GM23248 (cell line): ENCODE data around the gene SPRTN. TPM values are rescaled to one million over a fixed set of nuclear protein-coding genes. Genes with fewer than 3 reads are reported as not detected.

Source experiments
- DNase-seq: peaks from one replicate; pipeline ENCODE4 v3.0.0-alpha.2; 2015
- H2AFZ ChIP-seq: fragments of 200-600 bp; sonication (generic); 2 replicates; pipeline ENCODE4 v1.6.1; 2016; ENCODE audit warnings: antibody characterized with exemption
- H3F3A ChIP-seq: fragments of 200-600 bp; sonication (generic); 2 replicates; pipeline ENCODE4 v1.6.1; 2016; ENCODE audit warnings: mild to moderate bottlenecking, antibody characterized with exemption, mixed run types; ENCODE audit not compliant: insufficient read depth
- H3K27ac ChIP-seq: fragments of 200-600 bp; sonication (generic); 2 replicates; pipeline ENCODE4 v1.5.1; 2016; ENCODE audit warnings: mild to moderate bottlenecking
- H3K27me3 ChIP-seq: fragments of 200-600 bp; sonication (generic); replicated peaks from 2 replicates; pipeline ENCODE4 v1.6.1; 2016; ENCODE audit warnings: mild to moderate bottlenecking; ENCODE audit not compliant: insufficient read depth
- H3K36me3 ChIP-seq: fragments of 200-600 bp; sonication (generic); 2 replicates; pipeline ENCODE4 v1.6.1; 2016; ENCODE audit warnings: low read depth, mild to moderate bottlenecking
- H3K4me1 ChIP-seq: fragments of 200-600 bp; sonication (generic); 2 replicates; pipeline ENCODE4 v1.6.1; 2016; ENCODE audit warnings: mild to moderate bottlenecking; ENCODE audit not compliant: insufficient read depth
- H3K4me2 ChIP-seq: fragments of 200-600 bp; sonication (generic); one replicate; pipeline ENCODE4 v1.6.1; 2016; ENCODE audit warnings: mild to moderate bottlenecking; ENCODE audit not compliant: unreplicated experiment
- H3K4me3 ChIP-seq: fragments of 200-600 bp; sonication (generic); 2 replicates; pipeline ENCODE4 v1.5.1; 2016; ENCODE audit warnings: mild to moderate bottlenecking
- H3K79me2 ChIP-seq: fragments of 200-600 bp; sonication (generic); 2 replicates; pipeline ENCODE4 v1.6.1; 2016; ENCODE audit warnings: mild to moderate bottlenecking; ENCODE audit not compliant: insufficient read depth
- H3K9ac ChIP-seq: fragments of 200-600 bp; sonication (generic); 2 replicates; pipeline ENCODE4 v1.6.1; 2016; ENCODE audit warnings: mild to moderate bottlenecking
- H3K9me2 ChIP-seq: fragments of 200-600 bp; sonication (generic); 2 replicates; pipeline ENCODE4 v1.6.1; 2016; ENCODE audit warnings: mixed run types, mild to moderate bottlenecking, moderate library complexity; ENCODE audit not compliant: insufficient read depth
- H3K9me3 ChIP-seq: fragments of 200-600 bp; sonication (generic); one replicate; pipeline ENCODE4 v1.6.1; 2017; ENCODE audit warnings: low read depth
- H4K20me1 ChIP-seq: fragments of 200-600 bp; sonication (generic); 2 replicates; pipeline ENCODE4 v1.6.0; 2016; ENCODE audit not compliant: insufficient read depth
- EZH2 ChIP-seq: fragments of 200-600 bp; sonication (generic); IDR thresholded peaks from 2 replicates; pipeline ENCODE4 v1.6.1; 2018; ENCODE audit warnings: antibody characterized with exemption, mild to moderate bottlenecking; ENCODE audit not compliant: insufficient read depth, poor library complexity, severe bottlenecking
- EZH2phosphoT487 ChIP-seq: fragments of 200-600 bp; sonication (generic); IDR thresholded peaks from 2 replicates; pipeline ENCODE4 v1.6.1; 2018; ENCODE audit warnings: antibody characterized with exemption, moderate library complexity, mild to moderate bottlenecking, low read depth; ENCODE audit not compliant: insufficient read depth
- WGBS, 2 experiments: methylation state at CpG; one replicate each; pipeline ENCODE4 v1.1.6; 2015 to 2017; ENCODE audit warnings: low lambda C conversion rate in 2 of 2, low coverage in 1 of 2; ENCODE audit errors: missing lambda C conversion rate in 2 of 2; 5-methylcytosine and 5-hydroxymethylcytosine counted together
- in situ Hi-C: fragments of 300-500 bp; cut with MboI; formaldehyde crosslinking; loops from 2 replicates; pipeline ENCODE4 v1.15.0; 2020
- polyA plus RNA-seq: library from polyadenylated mRNA; unstranded; fragments of >200 nt; fragmentation: Nextera tagmentation; extraction: Ambion mirVana; gene quantifications from 2 replicates; pipeline ENCODE4 v1.2.1, GENCODE V29; 2016
- total RNA-seq: library from RNA; depleted of rRNA; stranded (reverse); fragments of >200 nt; shearing (Covaris generic); gene quantifications from 2 replicates; pipeline ENCODE4 v1.2.3, GENCODE V29; 2014

The SPRTN gene
- total and polyA plus RNA-seq, 2 experiments from 2014 or later = 10.4 to 15.9 TPM

GRCh38 chr1:231363624-231364023 lies 25.5 kb downstream of the SPRTN start:
- Histone ChIP-seq H3K4me3 (no peak overlapping the region), H2AFZ (no peak overlapping the region), H3F3A (peaks cover 20% of the 10 kb centered on the region), H3K9ac (no peak overlapping the region), H3K9me2 (no peaks in the 10 kb centered on the region), H3K79me2 (peaks cover 46% of the 10 kb centered on the region), H3K27ac (no peak overlapping the region), H3K4me2 (no peak overlapping the region), H3K9me3 (no peaks in the 10 kb centered on the region), H3K27me3 (no peaks in the 10 kb centered on the region), H4K20me1 (peaks cover 9% of the 10 kb centered on the region; the same call in 1 of the 2 replicates), H3K4me1 (peaks cover 6% of the 10 kb centered on the region), H3K36me3 (peaks cover 40% of the 10 kb centered on the region)
- 97 to 98% methylated on average over 1 of the region's 1 CpG for WGBS, 2 experiments
- in situ Hi-C loops = no loop called here
- DNase-seq = no peak
- TF ChIP-seq EZH2phosphoT487 (no peak), EZH2 (no peak)

- no peak overlapping the region for H3K27ac ChIP-seq
- no peak for DNase-seq
- peaks cover 40% of the 10 kb centered on the region for H3K36me3 ChIP-seq
- WGBS, 2 experiments = 94 to 97% methylated on average over 5 of the region's 5 CpGs
- H3K9me2 ChIP-seq = no peaks in the 10 kb centered on the region
- in situ Hi-C loops = no loop called here
- H3K4me3 ChIP-seq = no peak overlapping the region
- H3K79me2 ChIP-seq = peaks cover 49% of the 10 kb centered on the region
- no peak overlapping the region for H3K4me2 ChIP-seq
- H3K9ac ChIP-seq = no peak overlapping the region
- H3F3A ChIP-seq = peaks cover 20% of the 10 kb centered on the region
- H2AFZ ChIP-seq = no peak overlapping the region
- H3K4me1 ChIP-seq = peaks cover 6% of the 10 kb centered on the region
- no peaks in the 10 kb centered on the region for H3K27me3 ChIP-seq
- H4K20me1 ChIP-seq = peaks cover 9% of the 10 kb centered on the region; the same call in 1 of the 2 replicates
- no peaks in the 10 kb centered on the region for H3K9me3 ChIP-seq
- TF ChIP-seq EZH2 = no peak
- TF ChIP-seq EZH2phosphoT487 = no peak
Measured at GRCh38 chr1:231364192-231364591, 26.1 kb downstream of the SPRTN start.

- peaks cover 29% of the 10 kb centered on the region for H3K36me3 ChIP-seq
- no peak overlapping the region for H2AFZ ChIP-seq
- in situ Hi-C loops = no loop called here
- H3K4me2 ChIP-seq = no peak overlapping the region
- H3K4me3 ChIP-seq = no peak overlapping the region
- no peaks in the 10 kb centered on the region for H3K27me3 ChIP-seq
- peaks cover 67% of the 10 kb centered on the region for H3K79me2 ChIP-seq
- H3K9me3 ChIP-seq = no peaks in the 10 kb centered on the region
- no peak for DNase-seq
- H3K27ac ChIP-seq = no peak overlapping the region
- WGBS, 2 experiments = 78 to 80% methylated on average over 3 of the region's 3 CpGs
- no peak overlapping the region for H3K9ac ChIP-seq
- no peaks in the 10 kb centered on the region for H3K9me2 ChIP-seq
- TF ChIP-seq EZH2 (no peak), EZH2phosphoT487 (no peak)
- H3F3A ChIP-seq = peaks cover 6% of the 10 kb centered on the region; the same call in 1 of the 2 replicates
- no peaks in the 10 kb centered on the region for H3K4me1 ChIP-seq
- H4K20me1 ChIP-seq = peaks cover 4% of the 10 kb centered on the region; the same call in 1 of the 2 replicates
Measured at GRCh38 chr1:231369282-231369681, 31.2 kb downstream of the SPRTN start.

GRCh38 chr1:231372501-231372900 lies 34.4 kb downstream of the SPRTN start:
- no peak for DNase-seq
- Histone ChIP-seq H3K9ac (no peak overlapping the region), H3K9me2 (no peaks in the 10 kb centered on the region), H4K20me1 (peaks cover 12% of the 10 kb centered on the region; the same call in 1 of the 2 replicates), H3K9me3 (no peaks in the 10 kb centered on the region), H3K4me1 (no peaks in the 10 kb centered on the region), H3K36me3 (0 out of 2 replicates have a peak, but pooled peaks cover under 1% of the 10 kb centered on the region), H3K27me3 (no peaks in the 10 kb centered on the region), H3F3A (peaks cover 1% of the 10 kb centered on the region; the same call in 1 of the 2 replicates), H3K4me3 (no peak overlapping the region), H3K79me2 (peaks cover 84% of the 10 kb centered on the region), H2AFZ (no peak overlapping the region), H3K27ac (no peak overlapping the region), H3K4me2 (no peak overlapping the region)
- no peak for TF ChIP-seq EZH2phosphoT487
- TF ChIP-seq EZH2 = no peak
- in situ Hi-C loops = no loop called here

- Histone ChIP-seq H3K27me3 (no peaks in the 10 kb centered on the region), H3K4me3 (no peak overlapping the region), H3K27ac (no peak overlapping the region), H3K4me2 (no peak overlapping the region), H4K20me1 (peaks cover 13% of the 10 kb centered on the region; the same call in 1 of the 2 replicates), H3K9me2 (no peaks in the 10 kb centered on the region), H3K79me2 (peaks cover 98% of the 10 kb centered on the region), H3K36me3 (no peaks in the 10 kb centered on the region), H3K9ac (no peak overlapping the region), H3K4me1 (no peaks in the 10 kb centered on the region), H3F3A (no peaks in the 10 kb centered on the region), H3K9me3 (no peaks in the 10 kb centered on the region), H2AFZ (no peak overlapping the region)
- TF ChIP-seq EZH2 = no peak
- TF ChIP-seq EZH2phosphoT487 = no peak
- in situ Hi-C loops = no loop called here
- DNase-seq = no peak
- 98 to 100% methylated on average over 4 of the region's 4 CpGs for WGBS, 2 experiments
Measured at GRCh38 chr1:231374394-231374793, 36.3 kb downstream of the SPRTN start.
